WI38 (cell line): ENCODE results near the gene HECTD4.

Source experiments
- H3K4me3 ChIP-seq: 2 replicates; pipeline ENCODE4 v1.5.1; 2011; ENCODE audit warnings: low read depth, mild to moderate bottlenecking, control low read depth, low read length
- TF ChIP-seq, protein P1 (sequence below): IDR thresholded peaks from 2 replicates; pipeline ENCODE4 v1.5.1; 2012; ENCODE audit warnings: low read depth, mild to moderate bottlenecking, control low read depth, low read length

HECTD4 gene

DNA sequence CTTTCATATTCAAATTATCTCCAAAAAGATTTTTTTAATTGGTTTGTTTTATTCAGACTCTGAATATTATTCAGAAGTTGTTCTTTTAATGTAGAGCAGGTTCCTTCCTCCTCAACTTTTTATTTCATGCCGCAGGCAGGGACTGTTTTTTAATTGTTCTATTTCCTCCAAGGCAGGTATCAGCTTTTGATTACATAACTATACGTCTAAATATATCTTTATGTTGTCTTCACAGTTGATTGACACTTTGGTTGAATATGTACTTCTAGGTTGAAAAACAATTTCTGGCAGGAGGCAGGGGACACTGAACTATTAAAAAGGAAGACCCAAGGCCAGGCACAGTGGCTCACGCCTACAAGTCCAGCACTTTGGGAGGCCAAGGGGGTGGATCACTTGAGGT, 82.5 kb downstream of the HECTD4 start:
- H3K4me3 ChIP-seq: no peak overlapping the region
- TF ChIP-seq, protein P1, sequence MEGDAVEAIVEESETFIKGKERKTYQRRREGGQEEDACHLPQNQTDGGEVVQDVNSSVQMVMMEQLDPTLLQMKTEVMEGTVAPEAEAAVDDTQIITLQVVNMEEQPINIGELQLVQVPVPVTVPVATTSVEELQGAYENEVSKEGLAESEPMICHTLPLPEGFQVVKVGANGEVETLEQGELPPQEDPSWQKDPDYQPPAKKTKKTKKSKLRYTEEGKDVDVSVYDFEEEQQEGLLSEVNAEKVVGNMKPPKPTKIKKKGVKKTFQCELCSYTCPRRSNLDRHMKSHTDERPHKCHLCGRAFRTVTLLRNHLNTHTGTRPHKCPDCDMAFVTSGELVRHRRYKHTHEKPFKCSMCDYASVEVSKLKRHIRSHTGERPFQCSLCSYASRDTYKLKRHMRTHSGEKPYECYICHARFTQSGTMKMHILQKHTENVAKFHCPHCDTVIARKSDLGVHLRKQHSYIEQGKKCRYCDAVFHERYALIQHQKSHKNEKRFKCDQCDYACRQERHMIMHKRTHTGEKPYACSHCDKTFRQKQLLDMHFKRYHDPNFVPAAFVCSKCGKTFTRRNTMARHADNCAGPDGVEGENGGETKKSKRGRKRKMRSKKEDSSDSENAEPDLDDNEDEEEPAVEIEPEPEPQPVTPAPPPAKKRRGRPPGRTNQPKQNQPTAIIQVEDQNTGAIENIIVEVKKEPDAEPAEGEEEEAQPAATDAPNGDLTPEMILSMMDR: no peak

DNA sequence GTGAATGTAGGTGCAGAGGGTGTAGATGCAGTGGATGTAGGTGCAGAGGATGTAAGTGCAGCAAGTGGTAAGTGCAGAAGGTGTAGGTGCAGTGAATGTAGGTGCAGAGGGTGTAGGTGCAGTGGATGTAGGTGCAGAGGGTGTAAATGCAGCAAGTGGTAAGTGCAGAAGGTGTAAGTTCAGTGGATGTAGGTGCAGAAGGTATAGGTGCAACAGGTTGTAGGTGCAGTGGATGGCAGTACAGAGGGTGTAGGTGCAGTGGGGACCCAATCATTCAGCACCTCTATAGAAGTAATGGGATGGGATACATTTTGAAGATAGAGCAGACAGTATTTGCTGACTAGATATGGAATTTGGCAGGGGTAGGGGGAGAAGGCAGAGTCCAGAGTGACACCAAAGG, 85.0 kb downstream of the HECTD4 start:
- H3K4me3 ChIP-seq: no peak overlapping the region
- TF ChIP-seq, protein P1: no peak

DNA sequence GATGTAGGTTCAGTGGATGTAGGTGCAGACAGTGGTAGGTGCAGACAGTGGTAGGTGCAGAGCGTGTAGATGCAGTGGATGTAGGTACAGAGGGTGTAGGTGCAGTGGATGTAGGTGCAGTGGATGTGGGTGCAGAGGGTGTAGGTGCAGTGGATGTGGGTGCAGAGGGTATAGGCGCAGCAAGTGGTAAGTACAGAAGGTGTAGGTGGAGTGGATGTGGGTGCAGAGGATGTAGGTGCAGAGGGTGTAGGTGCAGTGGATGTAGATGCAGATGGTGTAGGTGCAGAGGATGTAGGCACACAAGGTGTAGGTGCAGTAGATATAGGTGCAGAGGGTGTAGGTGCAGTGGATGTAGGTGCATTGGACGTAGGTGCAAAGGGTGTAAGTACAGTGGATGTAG, 86.0 kb downstream of the HECTD4 start:
- TF ChIP-seq, protein P1: no peak
- H3K4me3 ChIP-seq: no peak overlapping the region

DNA sequence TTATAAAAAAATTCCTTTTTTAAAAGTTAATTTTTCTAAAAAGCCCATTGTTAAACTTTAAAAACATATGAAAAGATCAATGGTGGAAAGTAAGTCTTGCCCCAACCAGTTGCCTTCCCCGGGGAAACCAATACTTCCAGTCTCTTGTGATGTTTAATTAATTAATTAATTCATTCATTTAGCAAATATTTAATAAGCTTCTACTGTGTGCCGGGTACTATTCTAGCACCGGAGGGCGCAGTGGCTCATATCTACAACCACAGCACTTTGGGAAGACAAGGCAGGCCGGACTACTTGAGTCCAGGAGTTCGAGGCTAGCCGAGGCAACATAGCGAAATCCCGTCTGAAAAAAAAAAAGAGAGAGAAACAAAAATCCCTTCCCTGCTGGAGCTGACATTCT, 87.4 kb downstream of the HECTD4 start:
- no peak overlapping the region for H3K4me3 ChIP-seq
- TF ChIP-seq, protein P1: 0 out of 2 replicates have a peak, but pooled peaks have one; percentile 7

DNA sequence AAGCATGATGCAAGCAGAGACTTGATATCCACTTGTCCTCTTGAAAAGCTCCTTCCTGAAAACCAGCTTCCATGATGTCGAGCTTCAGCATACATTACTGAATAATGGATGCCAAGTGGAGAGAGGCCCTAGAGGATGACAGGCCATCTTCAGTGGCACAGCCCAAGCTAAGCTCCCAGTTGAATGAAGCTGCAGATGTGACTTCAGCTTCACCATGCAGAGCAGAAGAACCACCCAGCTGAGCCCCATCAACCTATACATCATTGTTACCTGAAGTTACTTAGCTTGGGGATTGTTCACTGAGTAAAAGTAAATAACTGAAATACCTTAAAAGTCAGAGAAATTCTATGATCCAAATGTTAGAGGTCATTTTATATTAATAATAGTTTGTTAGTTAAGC, 93.6 kb downstream of the HECTD4 start:
- TF ChIP-seq, protein P1: no peak
- no peak overlapping the region for H3K4me3 ChIP-seq

DNA sequence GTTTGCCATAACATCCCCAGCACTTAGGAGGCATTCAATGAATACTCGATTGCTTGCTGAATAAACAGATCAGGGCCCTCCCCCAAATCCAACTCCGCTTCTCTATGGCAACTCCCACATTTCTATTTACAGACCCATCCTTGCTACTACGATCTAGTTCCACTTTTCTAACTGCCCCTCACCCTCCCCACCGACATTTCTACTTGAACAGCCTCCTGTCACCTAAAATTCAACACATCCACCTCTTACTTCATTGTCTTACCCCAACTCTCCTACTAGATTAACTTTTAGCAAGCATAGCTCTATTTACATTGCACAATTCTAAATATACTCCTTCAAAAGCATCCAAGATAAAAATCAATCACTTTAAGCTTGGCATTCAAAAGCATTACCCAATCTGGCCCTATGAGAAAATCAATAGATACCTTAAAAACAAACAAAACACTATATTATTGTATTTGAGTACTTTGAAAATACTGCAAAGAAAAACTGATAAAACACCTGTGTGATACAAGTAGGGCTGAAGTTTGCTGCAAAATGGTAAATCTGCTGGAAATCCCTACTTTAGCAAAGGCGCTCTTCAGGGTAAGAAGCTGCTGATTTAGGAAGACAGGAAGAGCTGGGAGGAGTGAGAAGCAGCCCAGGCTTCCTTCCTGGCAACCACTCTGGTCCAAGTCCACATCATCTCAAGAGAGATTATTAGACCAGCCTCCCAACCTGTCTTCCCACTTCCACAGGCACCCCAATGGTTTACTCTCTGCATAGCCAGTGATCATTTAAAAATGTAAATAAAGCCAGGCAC, 96.4 kb downstream of the HECTD4 start:
- TF ChIP-seq, protein P1: no peak

DNA sequence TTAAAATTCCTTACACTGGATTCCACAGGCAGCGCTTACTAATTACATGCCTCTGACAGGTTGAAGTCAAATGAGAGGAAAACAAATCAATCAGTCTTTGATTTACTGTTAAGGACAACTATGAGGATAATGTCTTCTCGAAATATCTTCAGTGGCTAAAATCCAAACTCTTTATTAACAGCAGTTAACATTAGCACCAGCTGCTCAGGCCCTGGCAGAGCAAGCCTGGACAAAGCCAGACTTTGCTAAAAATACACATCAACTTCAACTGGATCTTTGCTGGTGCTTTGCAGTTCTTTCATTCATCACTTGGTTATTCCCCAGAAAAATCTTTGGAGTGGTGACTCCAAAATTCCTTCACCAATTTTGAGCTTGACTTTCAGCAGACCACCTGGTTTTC, 98.7 kb downstream of the HECTD4 start:
- TF ChIP-seq, protein P1: no peak
- H3K4me3 ChIP-seq: no peak overlapping the region

More for the DNA sequence above, 96.4 kb downstream of the HECTD4 start:
- H3K4me3 ChIP-seq: no peak overlapping the region
